ENCODE results near the gene HRH2.
A peak's percentile ranks its signal among the peaks of the same experiment; 100 is the strongest.
"Not testable (repeated sequence)": the region's sequence is repeated elsewhere in the genome, so short reads cannot be mapped to it uniquely, and the experiment has no call there.

HRH2 gene

DNA sequence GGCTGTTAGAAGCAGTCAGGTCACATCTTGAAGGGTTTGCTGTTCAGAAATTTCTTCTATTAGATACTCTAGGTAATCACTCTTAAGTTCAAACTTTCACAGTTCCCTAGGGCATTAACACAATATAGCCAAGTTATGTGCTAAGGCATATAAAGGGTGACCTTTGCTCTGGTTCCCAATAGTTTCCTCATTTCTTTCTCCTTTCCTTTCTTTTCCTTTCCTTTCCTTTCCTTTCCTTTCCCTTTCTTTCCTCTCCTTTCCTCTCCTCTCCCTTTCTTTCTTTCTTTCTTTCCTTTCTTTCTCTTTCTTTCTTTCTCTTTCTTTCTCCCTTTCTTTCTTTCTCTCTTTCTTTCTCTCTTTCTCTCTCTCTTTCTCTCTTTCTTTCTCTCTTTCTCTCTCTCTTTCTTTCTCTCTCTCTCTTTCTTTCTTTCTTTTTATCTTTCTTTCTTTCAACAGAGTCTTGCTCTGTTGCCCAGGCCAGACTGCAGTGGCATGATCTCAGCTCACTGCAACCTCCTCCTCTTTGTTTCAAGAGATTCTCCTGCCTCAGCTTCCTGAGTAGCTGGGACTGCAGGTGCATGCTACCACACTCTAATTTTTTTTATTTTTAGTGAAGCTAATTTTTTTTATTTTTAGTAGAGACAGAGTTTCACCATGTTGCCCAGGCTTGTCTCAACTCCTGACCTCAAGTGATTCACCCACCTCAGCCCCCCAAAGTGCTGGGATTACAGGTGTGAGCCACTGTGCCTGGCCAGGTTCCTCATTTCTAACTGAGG is 7.3 kb upstream of the HRH2 start:
- not testable (repeated sequence) for DNase-seq

DNA sequence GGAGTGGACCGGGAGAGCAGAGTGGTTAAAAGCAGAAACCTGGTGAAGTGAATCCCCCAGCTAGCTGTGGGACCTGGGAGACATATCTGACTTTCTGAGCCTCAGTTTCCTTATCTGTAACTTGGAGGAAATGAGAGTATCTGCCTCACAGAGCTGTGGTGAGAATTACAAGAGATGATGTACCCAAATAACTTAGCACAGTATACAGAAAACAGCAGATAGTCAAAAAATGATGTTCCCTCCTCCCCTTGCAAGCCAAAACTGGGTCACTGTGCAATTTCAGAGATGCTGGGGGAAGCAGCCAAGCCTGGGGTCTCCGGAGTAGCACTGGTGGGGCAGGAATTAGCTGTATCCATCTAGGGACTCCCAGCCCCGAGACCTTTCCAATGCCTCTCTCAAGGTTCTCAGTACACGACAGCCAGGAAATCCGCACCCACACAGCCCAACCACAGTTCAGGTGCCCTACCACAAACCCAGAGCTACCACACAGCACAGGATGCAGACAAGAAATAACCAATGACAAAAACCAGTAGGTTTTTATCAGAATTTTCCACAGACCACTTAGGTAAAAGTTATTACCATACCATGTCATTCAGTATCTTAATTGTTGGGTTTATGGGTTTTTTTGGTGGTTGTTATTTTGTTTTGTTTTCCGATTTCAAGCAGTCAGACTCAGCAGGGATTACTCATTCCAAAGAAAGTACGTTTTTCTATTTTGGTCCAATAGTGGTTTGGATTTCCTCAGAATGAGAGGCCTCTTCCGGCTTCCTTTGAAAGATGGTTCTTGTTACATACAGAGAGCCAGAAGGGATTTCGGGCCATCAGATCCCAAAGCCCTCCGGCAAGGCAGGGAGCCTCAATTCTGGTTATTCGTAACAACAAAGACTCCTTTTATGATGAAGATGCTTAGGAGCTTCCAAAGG is 4.9 kb upstream of the HRH2 start:
- DNase-seq: peak; percentile 55

DNA sequence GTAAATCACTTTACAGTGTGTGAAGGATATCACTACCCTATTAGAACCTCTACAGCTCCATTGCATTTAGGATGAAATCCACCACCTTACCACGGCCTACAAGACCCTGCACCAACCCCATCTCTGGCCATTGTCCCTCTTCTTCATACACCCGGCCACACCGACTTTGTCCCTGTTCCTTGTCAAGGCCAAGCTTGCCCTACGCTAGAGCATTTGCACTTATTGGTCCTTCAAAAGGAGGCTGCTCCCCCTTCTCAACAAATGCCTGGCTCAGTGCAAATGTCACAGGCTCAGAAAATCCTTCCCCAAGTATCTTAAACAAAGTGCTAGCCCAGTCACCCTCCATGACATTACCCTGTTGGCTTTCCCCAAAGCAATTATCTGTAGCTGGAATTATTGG is 4.1 kb upstream of the HRH2 start:
- DNase-seq: no peak

DNA sequence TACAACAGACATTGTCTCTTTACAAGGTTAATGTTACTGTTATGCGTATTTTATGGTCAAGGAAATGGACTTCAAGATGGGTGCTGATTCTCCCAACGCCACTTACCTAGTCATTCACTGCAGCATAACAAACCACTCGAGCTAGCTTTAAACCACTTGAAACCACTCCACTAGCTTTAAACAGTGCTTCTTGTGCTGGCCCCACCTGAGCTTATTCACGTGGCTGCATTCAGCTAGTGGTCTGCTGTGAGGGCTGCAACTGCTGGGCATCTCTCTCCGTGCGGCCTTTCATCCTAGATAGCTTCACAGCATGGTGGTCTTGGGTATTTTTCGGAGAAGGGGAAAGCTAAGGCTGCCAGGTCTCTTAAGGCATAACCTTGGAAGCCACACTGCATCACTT is 3.5 kb upstream of the HRH2 start:
- no peak for DNase-seq

DNA sequence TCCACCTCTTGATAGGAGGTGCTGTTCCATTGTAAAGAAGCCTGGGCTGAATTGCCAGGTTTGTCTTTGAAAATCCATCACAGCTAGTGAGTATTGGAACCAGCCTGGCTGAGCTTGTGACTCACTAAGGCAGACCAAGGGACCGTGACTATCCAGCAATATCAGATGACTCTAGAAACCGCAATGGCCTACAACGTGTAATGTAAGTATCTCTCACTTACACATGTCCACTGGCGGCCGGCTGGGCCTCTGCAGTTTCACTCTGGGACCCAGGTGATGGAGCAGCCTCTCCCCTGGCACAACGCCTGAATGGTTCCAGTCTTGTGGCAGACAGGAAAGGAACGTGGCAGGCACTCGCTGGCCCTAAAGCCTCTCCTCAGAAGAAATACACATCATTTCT is 3.1 kb upstream of the HRH2 start:
- DNase-seq: no peak

DNA sequence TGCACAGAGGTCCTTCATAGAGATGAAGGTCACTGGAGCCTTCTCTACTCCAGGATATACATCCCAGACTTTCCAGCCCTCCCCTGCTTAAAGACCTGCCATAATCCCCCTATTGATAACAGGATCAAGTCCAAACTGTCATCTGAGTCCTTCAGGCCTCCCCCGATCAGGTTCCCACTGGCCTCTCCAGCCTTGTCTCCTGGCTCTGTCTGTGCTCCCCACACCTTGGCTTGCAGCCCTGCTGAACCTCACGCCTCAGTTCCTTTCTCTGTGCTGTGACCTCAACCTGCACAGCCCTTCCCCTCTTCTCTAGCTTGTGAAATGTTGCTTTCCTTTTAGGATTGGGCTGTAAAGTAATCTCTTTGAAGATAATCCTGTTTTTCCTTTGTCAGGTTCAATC is 2.5 kb upstream of the HRH2 start:
- no peak for DNase-seq

DNA sequence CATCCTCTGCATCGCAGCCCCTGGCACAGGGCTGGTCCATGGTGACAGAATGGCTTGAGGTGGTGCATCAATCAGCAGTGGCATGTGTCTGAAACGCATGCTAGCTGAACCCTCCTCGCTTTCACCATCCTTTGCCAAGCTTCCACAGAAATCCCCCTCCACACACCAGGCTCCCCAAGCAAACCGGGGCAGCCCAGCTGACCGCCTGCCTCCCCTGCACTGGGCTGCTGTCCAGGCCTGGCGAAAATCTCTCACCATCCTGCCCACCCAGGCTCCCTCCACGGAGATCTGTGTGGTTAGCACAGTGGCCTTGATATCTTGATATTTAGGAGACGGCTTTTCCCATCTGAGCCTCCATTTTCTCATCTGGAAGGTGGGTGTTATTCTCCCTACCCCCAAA is 905 bp upstream of the HRH2 start:
- DNase-seq: no peak

DNA sequence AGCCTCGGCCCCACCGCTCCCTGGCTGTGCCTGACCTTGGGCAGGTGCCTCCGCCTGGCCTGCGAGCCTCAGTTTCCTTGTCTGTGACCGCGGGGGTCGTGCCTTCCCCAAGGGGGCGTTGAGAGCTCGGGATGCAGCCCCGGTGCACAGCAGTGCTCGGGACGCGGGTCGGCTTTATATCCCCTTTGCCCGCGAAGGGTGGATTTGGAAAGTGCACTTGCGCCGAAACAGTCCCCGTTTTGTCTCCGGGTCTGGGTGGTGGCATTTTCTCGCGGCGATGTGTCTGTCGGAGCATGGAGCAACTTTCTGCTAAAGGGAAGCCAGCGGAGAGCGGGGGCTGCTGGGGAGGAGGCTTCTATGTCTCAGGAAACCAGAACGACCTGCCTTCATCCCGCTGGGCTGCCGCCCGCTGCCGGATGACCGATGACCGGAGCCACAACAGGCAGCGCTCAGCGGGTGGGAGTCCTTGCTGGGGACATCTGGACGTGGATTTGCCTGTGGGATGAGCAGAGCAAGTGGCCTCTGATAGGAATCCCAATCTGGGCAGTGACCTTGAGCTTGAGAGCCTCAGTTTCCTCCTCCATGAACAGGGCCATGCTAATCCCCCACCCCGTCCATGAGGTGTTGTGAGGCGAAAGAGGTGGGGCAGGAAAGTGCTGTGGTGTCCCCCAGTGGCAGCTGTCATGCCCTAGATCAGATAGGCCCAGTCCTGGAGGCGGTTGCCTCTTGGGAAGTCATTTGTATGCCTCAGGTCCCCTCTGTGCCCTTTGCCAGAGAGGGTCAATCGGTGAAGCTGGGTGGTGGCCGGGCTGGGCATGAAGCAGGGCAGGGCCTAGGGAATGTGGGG is 651 bp downstream of the HRH2 start:
- peak; percentile 50 for DNase-seq

DNA sequence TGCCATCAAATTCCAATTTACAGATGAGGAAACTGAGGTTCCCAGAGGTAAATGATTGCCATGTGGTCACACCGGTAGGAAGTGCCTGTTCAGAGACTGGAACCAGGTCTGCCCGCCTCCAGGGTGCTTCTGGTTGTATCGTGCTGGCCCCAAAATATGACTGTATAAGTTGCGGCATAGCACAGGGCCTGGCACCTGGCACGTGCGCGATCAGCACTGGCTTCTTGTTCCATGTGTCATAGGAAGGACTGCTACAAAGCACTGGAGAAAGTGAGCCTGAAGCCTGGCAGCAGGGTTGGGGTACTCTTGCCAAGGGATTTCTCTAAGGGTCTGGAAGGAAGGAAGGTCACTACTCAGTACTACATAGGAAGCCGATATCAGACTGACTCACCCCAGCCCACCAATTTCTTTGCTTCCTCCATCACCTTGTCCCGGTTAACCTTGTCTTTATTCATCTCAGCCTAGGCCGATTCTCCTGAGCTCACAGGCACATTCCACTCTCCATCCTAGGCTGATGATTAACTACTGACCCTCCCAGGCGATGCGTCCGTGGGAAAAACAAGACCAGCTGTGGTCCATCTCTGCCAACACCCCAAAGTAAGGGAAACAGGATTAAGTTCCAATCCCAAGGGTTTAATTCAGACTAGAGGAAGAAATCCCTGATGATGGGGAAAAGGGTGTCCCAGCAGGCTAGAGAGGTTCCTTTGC is 1.8 kb downstream of the HRH2 start:
- no peak for DNase-seq

DNA sequence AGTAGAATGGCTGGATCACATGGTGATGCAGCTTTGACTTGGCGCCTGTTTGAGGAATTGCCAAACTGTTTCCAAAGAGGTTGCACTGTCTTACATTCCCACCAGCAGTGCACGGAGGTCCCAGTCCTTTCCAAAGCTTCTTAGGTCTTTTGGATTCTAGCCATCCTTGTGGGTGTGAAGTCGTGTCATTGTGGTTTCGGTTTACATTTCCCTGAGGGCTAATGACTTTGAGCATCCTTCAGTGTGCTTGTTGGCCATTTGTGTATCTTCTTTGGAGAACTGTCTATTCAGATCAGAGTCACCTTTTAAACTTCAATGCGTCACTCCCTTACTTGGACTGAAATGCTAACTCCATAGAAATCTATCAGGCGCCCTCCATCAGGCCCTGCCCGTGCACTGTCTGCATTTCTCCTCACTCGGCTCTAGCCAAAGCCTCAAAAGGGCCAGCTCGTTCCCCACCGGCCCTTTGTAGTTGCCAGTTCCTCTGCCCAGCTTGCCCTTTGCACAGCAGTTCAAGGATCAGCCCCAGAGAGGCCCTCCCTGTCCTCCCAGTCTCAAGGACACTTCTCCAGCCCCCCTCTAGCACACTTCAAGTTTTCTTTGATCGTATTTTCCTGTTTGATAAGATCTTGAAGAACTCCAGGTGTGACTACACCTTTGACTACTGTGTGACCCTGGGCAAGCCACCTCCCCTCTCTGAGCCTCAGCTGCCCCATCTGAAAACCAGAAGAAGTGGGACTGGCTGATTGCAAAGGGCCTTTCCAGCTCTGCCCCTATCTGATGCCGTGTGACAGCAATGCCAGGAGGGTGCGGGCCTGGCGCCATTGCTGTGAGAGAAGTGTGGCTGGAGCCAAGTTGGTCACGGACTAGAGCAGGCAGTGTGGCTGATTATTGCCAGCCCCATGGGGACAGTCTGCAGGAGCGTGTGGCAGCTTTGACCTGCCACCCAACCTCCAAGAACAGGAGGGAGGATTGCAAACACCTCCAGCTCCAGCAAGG is 5.6 kb downstream of the HRH2 start:
- DNase-seq: no peak

DNA sequence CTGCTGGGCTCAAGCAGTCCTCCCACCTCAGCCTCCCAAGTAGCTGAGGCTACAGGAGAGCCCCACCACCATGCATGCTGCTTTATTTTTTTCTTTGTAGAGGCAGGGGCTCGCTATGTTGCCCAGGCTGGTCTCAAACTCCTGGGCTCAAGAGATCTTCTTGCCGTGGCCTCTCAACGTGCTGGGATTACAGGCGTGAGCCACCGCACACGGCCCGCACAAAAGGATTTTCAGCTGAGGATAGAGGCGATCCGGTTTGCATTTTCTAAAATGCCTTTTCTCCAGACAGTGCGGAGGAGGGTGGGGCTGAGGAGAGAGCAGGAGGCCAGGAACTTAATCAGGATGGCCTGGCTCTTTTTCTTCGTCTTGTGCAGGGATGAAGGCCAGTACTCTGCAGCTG is 6.9 kb downstream of the HRH2 start:
- DNase-seq: no peak

DNA sequence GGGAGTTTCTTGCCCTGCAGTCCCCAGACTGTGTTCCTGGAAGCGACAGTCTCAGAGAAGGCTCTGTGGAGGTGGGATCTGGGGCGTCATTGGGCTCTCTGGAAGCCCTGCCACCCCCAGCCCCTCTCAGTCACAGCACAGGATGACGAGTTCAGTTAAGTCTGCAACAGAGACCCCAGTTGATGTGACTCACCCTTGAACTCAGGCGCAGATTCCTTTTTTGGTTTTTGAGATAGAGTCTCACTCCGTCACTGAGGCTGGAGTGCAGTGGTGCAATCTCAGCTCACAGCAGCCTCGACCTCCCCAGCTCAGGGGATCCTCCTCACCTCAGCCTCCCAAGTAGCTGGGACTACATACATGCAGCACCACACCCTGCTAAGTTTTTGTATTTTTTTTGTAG is 8.3 kb downstream of the HRH2 start:
- no peak for DNase-seq

DNA sequence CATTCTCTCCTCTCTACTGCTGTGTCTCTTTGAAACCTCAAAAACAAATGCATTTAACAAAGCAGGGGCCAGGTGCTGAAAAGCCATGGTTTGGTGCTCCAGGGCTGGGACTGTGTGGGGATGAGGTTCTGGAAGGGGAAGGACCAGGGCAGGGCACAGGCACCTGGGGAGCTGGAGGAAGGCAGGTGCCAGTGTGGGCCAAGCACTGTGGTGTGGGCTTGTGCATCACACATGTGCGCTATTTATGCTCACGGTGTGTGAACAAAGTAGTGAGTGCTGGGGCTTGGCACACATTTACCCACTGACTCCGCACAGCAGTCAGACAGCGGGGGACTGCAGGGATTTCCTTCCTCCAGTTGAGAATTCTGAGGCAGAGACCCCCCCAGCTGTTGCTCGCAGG is 10.1 kb downstream of the HRH2 start:
- DNase-seq: no peak

DNA sequence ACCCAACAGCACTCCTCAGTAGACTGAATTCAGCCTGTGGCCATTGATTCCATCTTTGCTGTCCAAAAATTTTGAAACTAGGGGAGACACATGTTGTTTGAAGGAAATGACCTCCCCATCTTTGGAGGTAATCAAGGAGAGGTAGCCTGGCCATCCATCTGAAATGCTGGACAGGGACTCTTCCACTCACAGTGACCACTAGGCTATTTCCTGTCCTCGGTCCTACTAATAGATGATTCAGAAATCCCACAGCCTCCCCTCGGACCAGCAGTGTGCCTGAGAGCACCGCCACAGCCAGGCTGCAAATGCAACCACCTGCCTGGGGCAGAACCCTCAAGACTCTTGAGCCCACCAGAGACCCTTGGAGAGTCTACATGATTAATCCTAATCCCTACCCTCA is 12.5 kb downstream of the HRH2 start:
- no peak for DNase-seq

DNA sequence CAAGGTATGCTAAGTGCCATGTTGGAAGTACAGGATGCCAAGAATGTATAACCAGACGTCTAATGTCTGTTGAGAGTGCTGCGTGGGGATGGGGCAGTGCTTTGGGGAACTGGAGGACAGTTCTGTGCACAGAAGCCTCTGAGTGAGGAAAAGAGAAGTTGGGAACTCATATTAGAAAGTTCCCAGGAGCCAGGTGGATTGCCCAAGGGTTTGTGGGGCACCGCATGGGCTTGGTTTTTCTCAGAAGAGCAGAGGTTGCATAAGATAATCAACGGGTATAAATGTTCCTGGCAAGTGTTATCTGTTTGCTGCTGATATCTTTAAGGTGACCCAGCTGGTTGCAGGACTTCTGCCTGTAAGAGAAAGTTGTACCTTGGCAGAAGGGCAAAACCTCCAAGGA is 13.1 kb downstream of the HRH2 start:
- DNase-seq: peak; percentile 87

DNA sequence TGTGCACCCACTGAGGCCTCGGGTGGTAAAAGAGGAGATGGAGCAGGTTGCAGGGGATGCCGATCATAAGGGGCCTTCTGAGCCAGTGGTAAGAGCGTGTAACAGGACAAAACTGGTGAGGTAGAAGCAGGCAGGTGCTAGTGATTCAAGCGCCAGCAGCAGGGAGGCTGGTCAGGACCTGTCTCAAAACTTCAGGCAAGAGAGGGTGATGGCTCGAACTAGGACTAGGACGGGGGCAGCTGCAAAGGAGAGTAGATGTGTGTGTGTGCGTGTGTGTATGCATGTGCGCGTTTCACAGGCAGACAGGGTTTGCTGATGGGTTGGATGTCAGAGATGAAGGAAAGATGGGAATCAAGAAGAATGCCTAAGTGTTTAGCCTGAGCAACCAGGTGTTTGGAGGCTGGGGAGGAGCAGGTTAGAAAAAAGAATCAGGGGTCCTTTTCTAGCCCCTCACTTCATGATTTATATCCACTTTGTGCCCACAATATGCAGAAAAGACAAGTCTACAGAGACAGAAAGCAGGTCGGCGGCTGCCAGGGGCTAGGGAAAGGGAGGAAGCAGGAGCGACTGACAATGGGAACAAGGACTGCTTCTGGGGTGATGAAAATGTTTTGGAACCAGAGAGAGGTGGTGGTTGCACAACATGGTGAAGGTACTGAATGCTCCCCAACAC is 15.2 kb downstream of the HRH2 start:
- no peak for DNase-seq

DNA sequence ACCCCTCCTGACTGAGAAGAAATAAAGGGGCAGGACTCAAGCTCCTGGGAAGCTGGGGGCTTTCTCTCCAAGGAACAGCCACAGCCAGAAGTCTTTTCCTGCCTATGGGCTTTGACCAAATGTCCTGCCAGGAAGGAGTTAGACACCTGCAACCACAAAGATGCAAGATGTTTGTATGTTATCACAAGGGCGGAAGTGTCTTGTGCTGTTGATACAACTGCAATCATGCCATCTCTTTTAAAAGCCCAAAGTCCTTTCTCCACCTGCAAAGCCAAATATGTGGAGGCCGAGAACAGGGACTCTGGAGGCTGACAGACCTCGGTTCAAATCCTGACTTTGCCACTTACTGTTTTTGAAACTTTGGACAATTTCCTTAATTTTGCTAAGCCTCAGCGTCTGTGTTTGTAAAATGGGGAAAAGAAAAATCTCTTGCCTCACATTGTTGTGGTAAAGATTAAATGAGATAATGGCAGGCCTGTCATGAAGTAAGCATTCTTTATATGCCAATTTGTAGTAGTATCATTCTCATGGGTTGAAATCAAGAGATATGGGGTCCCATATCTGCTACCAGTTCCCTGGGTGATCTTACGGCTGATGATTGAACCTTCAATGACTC is 17.0 kb downstream of the HRH2 start:
- DNase-seq: peak; percentile 47

DNA sequence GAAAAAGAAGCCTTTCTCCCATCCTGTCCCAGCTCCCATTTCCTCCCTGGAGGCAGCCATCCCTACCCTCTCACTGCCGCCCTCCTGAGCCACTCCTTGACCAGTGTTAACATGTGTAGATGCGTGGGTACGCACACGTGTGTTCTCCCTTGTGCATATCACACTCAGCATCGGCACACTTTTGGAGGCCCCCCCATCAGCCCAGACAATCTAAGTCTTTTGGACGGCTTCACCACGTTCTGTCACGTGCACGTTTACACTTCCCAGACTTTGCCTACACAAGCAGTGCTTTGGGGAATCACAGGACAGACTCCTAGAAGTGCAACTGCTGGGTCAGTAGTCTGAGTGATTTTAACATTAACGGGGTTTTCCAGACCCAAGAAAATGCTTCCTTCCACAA is 18.0 kb downstream of the HRH2 start:
- no peak for DNase-seq

DNA sequence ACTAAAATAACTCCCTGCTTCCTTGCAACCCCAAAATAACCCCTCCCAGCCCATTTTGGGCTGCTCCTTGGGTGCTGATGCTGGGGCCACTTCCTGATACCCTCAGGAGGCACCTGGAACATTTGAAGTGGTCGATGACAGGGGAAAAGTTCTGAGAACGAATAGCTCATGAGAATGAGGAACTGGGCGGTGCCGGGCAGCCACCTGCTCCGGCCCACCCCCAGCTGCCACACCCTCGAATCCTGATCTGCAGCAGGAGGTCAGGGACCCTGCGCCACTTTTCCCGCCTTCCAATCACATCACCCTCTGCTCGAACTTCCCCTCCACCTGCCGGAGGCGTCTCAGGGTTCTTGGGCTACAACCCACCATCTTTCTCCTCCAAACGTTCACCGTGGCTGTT is 19.7 kb downstream of the HRH2 start:
- DNase-seq: peak; percentile 42

DNA sequence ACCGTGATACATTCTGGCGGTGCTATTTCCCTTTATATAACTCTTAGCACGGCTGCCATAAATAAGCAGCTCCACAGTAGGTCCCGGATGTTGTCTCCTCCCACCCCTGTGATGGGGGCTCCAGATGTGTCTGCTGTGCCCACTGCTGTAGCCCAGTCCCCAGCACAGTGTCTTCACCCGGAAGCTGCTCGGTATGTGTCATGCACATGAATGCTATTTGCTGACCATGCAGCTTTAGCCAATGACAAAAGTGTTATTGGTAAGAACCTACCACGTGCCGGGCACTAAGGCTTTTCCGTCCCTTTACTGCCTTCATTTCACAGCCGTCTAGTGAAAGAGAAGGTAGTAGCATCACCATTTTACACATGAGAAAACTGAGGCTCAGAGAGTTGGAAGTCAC is 20.2 kb downstream of the HRH2 start:
- no peak for DNase-seq
